ENCODE results near the gene PRSS58.

GRCh38 chr7:142300689-142301088 lies 42.8 kb upstream of the PRSS58 start:
- TF ChIP-seq CTCF (conservative IDR thresholded peaks at IDR 0.05; ENCODE audit: low read depth, low read length) (peak; percentile 54), EZH2 (IDR thresholded peaks at IDR 0.05; ENCODE audit: borderline replicate concordance, low read depth, low read length, poor library complexity, severe bottlenecking) (no peak)
